Measurements from ENCODE around the gene STMP1.
"Not testable (repeated sequence)": the region's sequence is repeated elsewhere in the genome, so short reads cannot be mapped to it uniquely, and the experiment has no call there.

Gene STMP1

GRCh38 chr7:135648235-135648634 is 14.1 kb upstream of the STMP1 start:
- no peak overlapping the region for H3K27ac ChIP-seq (ENCODE audit: low read depth, low read length)
- no peak overlapping the region for H3K9ac ChIP-seq (ENCODE audit: low read length)
- no peak overlapping the region for H3K4me3 ChIP-seq (ENCODE audit: low read length)
- H3K36me3 ChIP-seq (ENCODE audit: control insufficient read depth, insufficient read depth, low read length), result peaks cover 5% of the 10 kb centered on the region
- no peaks in the 10 kb centered on the region for H3K4me1 ChIP-seq (ENCODE audit: control insufficient read depth, insufficient read depth, low read length)
- no peaks in the 10 kb centered on the region for H3K27me3 ChIP-seq (ENCODE audit: control insufficient read depth, insufficient read depth, low read length)

DNA sequence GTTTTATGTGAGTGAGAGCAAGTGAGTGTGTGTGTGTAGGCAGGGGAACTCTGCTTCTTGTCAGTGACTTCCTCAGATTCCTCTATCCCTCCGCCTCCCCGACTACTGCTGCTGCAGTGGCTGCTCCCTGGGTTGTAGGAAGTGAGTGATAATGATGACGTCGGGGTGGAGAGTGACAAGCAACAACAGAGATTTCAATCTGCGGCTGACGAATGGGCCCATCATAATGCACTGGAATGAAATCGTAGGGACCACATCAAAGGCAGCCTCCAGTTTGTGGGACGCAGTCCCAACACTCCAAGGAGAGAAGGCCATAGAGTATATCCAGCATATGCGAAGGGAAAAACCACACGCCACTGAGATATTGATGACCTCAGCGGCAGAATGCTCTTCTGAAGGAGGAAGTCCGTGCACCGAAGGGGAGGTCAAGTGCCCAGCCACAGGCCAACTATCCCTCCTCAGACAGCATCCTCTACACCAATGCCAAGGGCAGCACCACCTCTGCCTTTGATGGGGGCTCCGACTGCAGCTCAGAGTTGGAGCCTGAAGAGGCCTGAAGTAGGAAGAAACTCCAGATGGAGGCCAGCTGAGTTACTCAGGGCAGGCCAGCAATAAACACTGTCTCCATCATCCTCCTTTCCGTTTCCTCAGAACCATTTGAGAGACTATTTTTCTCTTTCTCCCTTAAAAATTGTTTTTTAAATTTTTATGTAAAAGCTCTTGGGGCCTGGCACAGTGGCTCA is 11.3 kb upstream of the STMP1 start:
- H3K9ac ChIP-seq (ENCODE audit: low read length), result no peak overlapping the region
- no peaks in the 10 kb centered on the region for H3K27me3 ChIP-seq (ENCODE audit: control insufficient read depth, insufficient read depth, low read length)
- H3K4me3 ChIP-seq (ENCODE audit: low read length), result no peak overlapping the region
- no peak overlapping the region for H3K27ac ChIP-seq (ENCODE audit: low read depth, low read length)
- no peaks in the 10 kb centered on the region for H3K4me1 ChIP-seq (ENCODE audit: control insufficient read depth, insufficient read depth, low read length)
- no peaks in the 10 kb centered on the region for H3K36me3 ChIP-seq (ENCODE audit: control insufficient read depth, insufficient read depth, low read length)

- Histone ChIP-seq H3K36me3 (ENCODE audit: control insufficient read depth, insufficient read depth, low read length) (no peaks in the 10 kb centered on the region), H3K4me1 (ENCODE audit: control insufficient read depth, insufficient read depth, low read length) (no peaks in the 10 kb centered on the region), H3K4me3 (ENCODE audit: low read length) (no peak overlapping the region), H3K9ac (ENCODE audit: low read length) (no peak overlapping the region), H3K27ac (ENCODE audit: low read depth, low read length) (no peak overlapping the region), H3K27me3 (ENCODE audit: control insufficient read depth, insufficient read depth, low read length) (no peaks in the 10 kb centered on the region)
Measured at GRCh38 chr7:135653340-135654080, 8.8 kb upstream of the STMP1 start.

- H3K27me3 ChIP-seq (ENCODE audit: control insufficient read depth, insufficient read depth, low read length), result no peaks in the 10 kb centered on the region
Measured at GRCh38 chr7:135658564-135658963, 3.8 kb upstream of the STMP1 start.

GRCh38 chr7:135659159-135659846 is 3.0 kb upstream of the STMP1 start:
- no peak overlapping the region for H3K27ac ChIP-seq (ENCODE audit: low read depth, low read length)
- no peak overlapping the region for H3K4me3 ChIP-seq (ENCODE audit: low read length)
- no peak overlapping the region for H3K9ac ChIP-seq (ENCODE audit: low read length)
- H3K27me3 ChIP-seq (ENCODE audit: control insufficient read depth, insufficient read depth, low read length), result no peaks in the 10 kb centered on the region
- no peaks in the 10 kb centered on the region for H3K36me3 ChIP-seq (ENCODE audit: control insufficient read depth, insufficient read depth, low read length)
- peaks cover 12% of the 10 kb centered on the region for H3K4me1 ChIP-seq (ENCODE audit: control insufficient read depth, insufficient read depth, low read length)

More at GRCh38 chr7:135658564-135658963, 3.8 kb upstream of the STMP1 start:
- peaks cover 8% of the 10 kb centered on the region for H3K4me1 ChIP-seq (ENCODE audit: control insufficient read depth, insufficient read depth, low read length)
- H3K4me3 ChIP-seq (ENCODE audit: low read length), result no peak overlapping the region
- no peaks in the 10 kb centered on the region for H3K36me3 ChIP-seq (ENCODE audit: control insufficient read depth, insufficient read depth, low read length)
- H3K27ac ChIP-seq (ENCODE audit: low read depth, low read length), result no peak overlapping the region
- H3K9ac ChIP-seq (ENCODE audit: low read length), result no peak overlapping the region

DNA sequence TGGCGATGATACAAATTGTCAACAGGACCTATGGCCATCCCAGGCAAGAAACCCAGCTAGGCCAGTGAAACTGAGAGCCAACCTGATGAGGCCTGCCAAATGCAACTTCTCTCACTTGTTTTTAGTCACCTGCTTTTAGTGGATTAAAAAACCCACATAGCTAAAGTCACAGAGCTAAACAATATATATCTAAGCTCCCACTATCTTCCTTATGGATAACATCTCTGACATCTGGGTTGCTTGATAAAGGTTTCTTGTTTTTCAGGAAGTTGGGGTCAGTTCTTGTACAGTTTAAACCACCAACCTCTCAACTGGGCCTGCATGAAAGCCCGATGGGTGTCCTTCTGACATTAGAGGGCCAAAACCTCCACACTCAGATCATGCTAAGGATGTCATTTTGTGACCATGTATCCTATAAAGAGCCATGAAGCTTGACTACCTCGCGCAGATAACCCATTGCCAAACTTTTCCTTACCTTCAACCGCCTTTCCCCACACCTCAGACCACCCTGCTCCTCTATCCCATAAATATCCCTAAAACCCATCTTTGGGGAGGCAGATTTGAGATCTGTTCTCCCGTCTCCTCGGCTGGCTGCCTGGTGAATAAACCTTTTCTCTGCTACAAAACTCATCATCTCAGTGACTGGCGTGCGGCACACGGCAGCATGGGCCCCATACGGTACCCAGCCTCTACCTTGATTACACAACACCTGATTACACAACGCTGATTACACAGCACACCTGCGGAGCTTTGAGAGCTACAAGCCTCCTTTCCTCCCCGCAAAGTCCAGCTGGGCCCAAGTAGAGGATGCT is 797 bp upstream of the STMP1 start:
- H3K4me1 ChIP-seq (ENCODE audit: control insufficient read depth, insufficient read depth, low read length), result peaks cover 12% of the 10 kb centered on the region
- H3K27ac ChIP-seq (ENCODE audit: low read depth, low read length), result peak overlapping the region; percentile 95
- H3K27me3 ChIP-seq (ENCODE audit: control insufficient read depth, insufficient read depth, low read length), result no peaks in the 10 kb centered on the region
- no peak overlapping the region for H3K9ac ChIP-seq (ENCODE audit: low read length)
- no peaks in the 10 kb centered on the region for H3K36me3 ChIP-seq (ENCODE audit: control insufficient read depth, insufficient read depth, low read length)
- H3K4me3 ChIP-seq (ENCODE audit: low read length), result peak overlapping the region; percentile 91

DNA sequence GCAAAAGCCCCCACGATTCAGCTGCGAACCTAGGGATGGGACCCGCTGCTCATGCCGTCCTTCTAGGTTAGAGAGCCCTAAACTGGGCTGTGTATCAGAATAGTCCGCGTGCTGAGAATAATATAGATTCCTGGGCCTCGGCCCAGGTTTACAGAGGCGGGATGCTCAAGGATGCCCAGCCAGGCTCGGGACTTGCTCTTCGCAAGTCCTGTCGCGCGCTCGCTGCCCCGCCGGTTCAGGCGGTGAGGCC is 266 bp upstream of the STMP1 start:
- H3K27me3 ChIP-seq (ENCODE audit: control insufficient read depth, insufficient read depth, low read length), result no peaks in the 10 kb centered on the region

GRCh38 chr7:135664046-135664589 is 1.8 kb downstream of the STMP1 start:
- H3K4me1 ChIP-seq (ENCODE audit: control insufficient read depth, insufficient read depth, low read length), result peaks cover 12% of the 10 kb centered on the region
- no peak overlapping the region for H3K9ac ChIP-seq (ENCODE audit: low read length)
- no peak overlapping the region for H3K4me3 ChIP-seq (ENCODE audit: low read length)
- no peak overlapping the region for H3K27ac ChIP-seq (ENCODE audit: low read depth, low read length)
- H3K36me3 ChIP-seq (ENCODE audit: control insufficient read depth, insufficient read depth, low read length), result no peaks in the 10 kb centered on the region
- H3K27me3 ChIP-seq (ENCODE audit: control insufficient read depth, insufficient read depth, low read length), result no peaks in the 10 kb centered on the region

More for the DNA sequence above, 266 bp upstream of the STMP1 start:
- H3K4me3 ChIP-seq (ENCODE audit: low read length), result peak overlapping the region; percentile 91
- no peak overlapping the region for H3K9ac ChIP-seq (ENCODE audit: low read length)
- H3K4me1 ChIP-seq (ENCODE audit: control insufficient read depth, insufficient read depth, low read length), result peaks cover 12% of the 10 kb centered on the region
- H3K36me3 ChIP-seq (ENCODE audit: control insufficient read depth, insufficient read depth, low read length), result no peaks in the 10 kb centered on the region
- peak overlapping the region; percentile 95 for H3K27ac ChIP-seq (ENCODE audit: low read depth, low read length)

- Histone ChIP-seq H3K4me1 (ENCODE audit: control insufficient read depth, insufficient read depth, low read length) (peaks cover 13% of the 10 kb centered on the region), H3K4me3 (ENCODE audit: low read length) (no peak overlapping the region), H3K36me3 (ENCODE audit: control insufficient read depth, insufficient read depth, low read length) (no peaks in the 10 kb centered on the region), H3K27ac (ENCODE audit: low read depth, low read length) (no peak overlapping the region), H3K27me3 (ENCODE audit: control insufficient read depth, insufficient read depth, low read length) (no peaks in the 10 kb centered on the region), H3K9ac (ENCODE audit: low read length) (no peak overlapping the region)
Measured at GRCh38 chr7:135665042-135665441, 2.7 kb downstream of the STMP1 start.

DNA sequence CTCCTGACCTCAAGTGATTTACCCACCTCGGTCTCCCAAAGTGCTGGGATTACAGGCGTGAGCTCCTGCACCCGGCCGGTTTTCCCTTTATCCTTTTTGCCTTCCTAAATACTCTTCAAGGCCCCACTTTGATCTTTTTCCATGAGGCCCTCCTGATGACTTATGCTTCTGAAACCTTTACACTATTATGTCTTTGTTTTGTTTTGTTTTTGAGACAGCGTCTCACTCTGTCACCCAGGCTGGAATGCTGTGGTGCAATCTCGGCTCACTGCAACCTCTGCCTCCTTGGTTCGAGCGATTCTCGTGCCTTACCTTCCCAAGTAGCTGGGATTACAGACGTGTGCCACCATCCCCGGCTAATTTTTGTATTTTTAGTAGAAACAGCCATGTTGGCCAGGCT is 3.8 kb downstream of the STMP1 start:
- Histone ChIP-seq H3K4me3 (ENCODE audit: low read length) (no peak overlapping the region), H3K36me3 (ENCODE audit: control insufficient read depth, insufficient read depth, low read length) (no peaks in the 10 kb centered on the region), H3K9ac (ENCODE audit: low read length) (no peak overlapping the region), H3K27me3 (ENCODE audit: control insufficient read depth, insufficient read depth, low read length) (no peaks in the 10 kb centered on the region), H3K27ac (ENCODE audit: low read depth, low read length) (no peak overlapping the region), H3K4me1 (ENCODE audit: control insufficient read depth, insufficient read depth, low read length) (peaks cover 17% of the 10 kb centered on the region)

GRCh38 chr7:135666846-135667245 is 4.5 kb downstream of the STMP1 start:
- Histone ChIP-seq H3K27ac (ENCODE audit: low read depth, low read length) (no peak overlapping the region), H3K4me1 (ENCODE audit: control insufficient read depth, insufficient read depth, low read length) (peaks cover 17% of the 10 kb centered on the region), H3K36me3 (ENCODE audit: control insufficient read depth, insufficient read depth, low read length) (no peaks in the 10 kb centered on the region), H3K9ac (ENCODE audit: low read length) (no peak overlapping the region), H3K27me3 (ENCODE audit: control insufficient read depth, insufficient read depth, low read length) (no peaks in the 10 kb centered on the region), H3K4me3 (ENCODE audit: low read length) (no peak overlapping the region)

GRCh38 chr7:135667626-135668025 is 5.3 kb downstream of the STMP1 start:
- H3K4me1 ChIP-seq (ENCODE audit: control insufficient read depth, insufficient read depth, low read length), result peaks cover 17% of the 10 kb centered on the region
- not testable (repeated sequence) for H3K27me3 ChIP-seq (ENCODE audit: control insufficient read depth, insufficient read depth, low read length); H3K4me3 ChIP-seq (ENCODE audit: low read length); H3K36me3 ChIP-seq (ENCODE audit: control insufficient read depth, insufficient read depth, low read length); H3K9ac ChIP-seq (ENCODE audit: low read length); H3K27ac ChIP-seq (ENCODE audit: low read depth, low read length)

All from rectal smooth muscle tissue (tissue), 1 donor.